H9 (cell line): ENCODE data around the gene GDF3. TPM values are rescaled to one million over a fixed set of nuclear protein-coding genes. Genes with fewer than 3 reads are reported as not detected.

Experiments used
- DNase-seq: peaks from one replicate; pipeline ENCODE4 v3.0.0-alpha.2; 2017
- H2AFZ ChIP-seq: one replicate; pipeline ENCODE4 v1.6.1; 2013; ENCODE audit warnings: mild to moderate bottlenecking, low read length, control low read depth, moderate library complexity
- H2AK5ac ChIP-seq: 2 replicates; pipeline ENCODE4 v1.6.1; 2013; ENCODE audit warnings: low read length, control low read depth, mixed read lengths; ENCODE audit not compliant: insufficient read length
- H2BK120ac ChIP-seq: one replicate; pipeline ENCODE4 v1.6.1; 2013; ENCODE audit warnings: low read depth, mild to moderate bottlenecking, low read length, control low read depth, inconsistent platforms; ENCODE audit not compliant: poor library complexity, severe bottlenecking
- H2BK12ac ChIP-seq: 2 replicates; pipeline ENCODE4 v1.6.1; 2013; ENCODE audit warnings: low read length, control low read depth, mixed read lengths, low read depth; ENCODE audit not compliant: insufficient read length
- H2BK15ac ChIP-seq: 2 replicates; pipeline ENCODE4 v1.6.1; 2013; ENCODE audit warnings: low read depth, low read length, control low read depth
- H2BK20ac ChIP-seq: one replicate; pipeline ENCODE4 v1.6.1; 2013; ENCODE audit warnings: low read depth, mild to moderate bottlenecking, low read length, control low read depth, inconsistent platforms; ENCODE audit not compliant: poor library complexity, severe bottlenecking
- H2BK5ac ChIP-seq: 2 replicates; pipeline ENCODE4 v1.6.1; 2013; ENCODE audit warnings: low read length, control low read depth, mixed read lengths; ENCODE audit not compliant: insufficient read length
- H3K14ac ChIP-seq: 2 replicates; pipeline ENCODE4 v1.6.1; 2013; ENCODE audit warnings: low read length, control low read depth; ENCODE audit not compliant: insufficient read depth
- H3K18ac ChIP-seq: 2 replicates; pipeline ENCODE4 v1.6.1; 2013; ENCODE audit warnings: low read depth, mild to moderate bottlenecking, mixed read lengths, low read length, control low read depth; ENCODE audit not compliant: insufficient read length
- H3K23ac ChIP-seq: 2 replicates; pipeline ENCODE4 v1.6.1; 2013; ENCODE audit warnings: low read length, control low read depth, mixed read lengths, low read depth; ENCODE audit not compliant: insufficient read length
- H3K23me2 ChIP-seq: 2 replicates; pipeline ENCODE4 v1.6.1; 2013; ENCODE audit warnings: low read depth, mild to moderate bottlenecking, mixed read lengths, low read length, control low read depth; ENCODE audit not compliant: insufficient read length, poor library complexity, severe bottlenecking
- H3K27ac ChIP-seq: 2 replicates; pipeline ENCODE4 v1.5.1; 2013; ENCODE audit warnings: low read length, control low read depth, mixed read lengths, low read depth; ENCODE audit not compliant: insufficient read length
- H3K27me3 ChIP-seq: 2 replicates; pipeline ENCODE4 v1.6.1; 2013; ENCODE audit warnings: low read length, control low read depth, inconsistent platforms; ENCODE audit not compliant: insufficient read depth
- H3K4ac ChIP-seq: 2 replicates; pipeline ENCODE4 v1.6.1; 2013; ENCODE audit warnings: low read depth, mild to moderate bottlenecking, control low read depth, inconsistent platforms, low read length, moderate library complexity
- H3K4me1 ChIP-seq: 2 replicates; pipeline ENCODE4 v1.6.1; 2013; ENCODE audit warnings: low read length, control low read depth, inconsistent platforms; ENCODE audit not compliant: insufficient read depth
- H3K4me2 ChIP-seq: 2 replicates; pipeline ENCODE4 v1.6.1; 2013; ENCODE audit warnings: low read length, control low read depth, mixed read lengths; ENCODE audit not compliant: insufficient read length, insufficient read depth
- H3K56ac ChIP-seq: 2 replicates; pipeline ENCODE4 v1.6.1; 2013; ENCODE audit warnings: low read depth, mild to moderate bottlenecking, mixed read lengths, low read length, control low read depth; ENCODE audit not compliant: insufficient read length
- H3K79me1 ChIP-seq: 2 replicates; pipeline ENCODE4 v1.6.1; 2013; ENCODE audit warnings: low read depth, mild to moderate bottlenecking, moderate library complexity, low read length, control low read depth, inconsistent platforms; ENCODE audit not compliant: insufficient read depth, poor library complexity, severe bottlenecking
- H3K79me2 ChIP-seq: 2 replicates; pipeline ENCODE4 v1.6.1; 2013; ENCODE audit warnings: low read length, control low read depth, inconsistent platforms; ENCODE audit not compliant: insufficient read depth
- H3K9ac ChIP-seq: 2 replicates; pipeline ENCODE4 v1.6.1; 2013; ENCODE audit warnings: low read length, control low read depth, mixed read lengths; ENCODE audit not compliant: insufficient read length; ENCODE audit errors: extremely low read depth
- H3K9me3 ChIP-seq: one replicate; pipeline ENCODE4 v1.6.1; 2013; ENCODE audit warnings: low read depth, low read length, inconsistent platforms; ENCODE audit not compliant: control insufficient read depth
- H3T11ph ChIP-seq: one replicate; pipeline ENCODE4 v1.6.1; 2013; ENCODE audit warnings: mild to moderate bottlenecking, low read length, control low read depth, inconsistent platforms
- H4K20me1 ChIP-seq: one replicate; pipeline ENCODE4 v1.6.1; 2013; ENCODE audit not compliant: control insufficient read depth, insufficient read length, insufficient read depth
- H4K5ac ChIP-seq: 2 replicates; pipeline ENCODE4 v1.6.1; 2013; ENCODE audit warnings: low read depth, mild to moderate bottlenecking, mixed read lengths, low read length, control low read depth; ENCODE audit not compliant: insufficient read length
- H4K8ac ChIP-seq: replicated peaks from 2 replicates; pipeline ENCODE4 v1.6.1; 2013; ENCODE audit warnings: low read length, control low read depth, mixed read lengths, low read depth; ENCODE audit not compliant: insufficient read length
- H4K91ac ChIP-seq: 2 replicates; pipeline ENCODE4 v1.6.1; 2013; ENCODE audit warnings: low read depth, mild to moderate bottlenecking, moderate library complexity, mixed read lengths, low read length, control low read depth; ENCODE audit not compliant: insufficient read length
- H3K27ac Mint-ChIP-seq, 3 experiments: 2 replicates in 2 of 3; 3 replicates in 1 of 3; pipeline ENCODE4 v1.8.0; 2020 to 2021; ENCODE audit warnings: mixed read lengths in 3 of 3, mild to moderate bottlenecking in 1 of 3, moderate library complexity in 1 of 3
- H3K27me3 Mint-ChIP-seq: 2 replicates; pipeline ENCODE4 v1.8.0; 2021; ENCODE audit warnings: low read depth, mild to moderate bottlenecking, moderate library complexity, mixed read lengths
- H3K36me3 Mint-ChIP-seq, 3 experiments: 2 replicates in 2 of 3; 3 replicates in 1 of 3; pipeline ENCODE4 v1.8.0; 2020 to 2021; ENCODE audit warnings: low read depth in 3 of 3, mixed read lengths in 3 of 3; ENCODE audit not compliant: insufficient read depth in 1 of 3
- H3K4me1 Mint-ChIP-seq, 2 experiments: 2 replicates each; pipeline ENCODE4 v1.8.0; 2020; ENCODE audit warnings: mixed read lengths in 2 of 2
- H3K4me3 Mint-ChIP-seq, 2 experiments: 2 replicates in 1 of 2; 3 replicates in 1 of 2; pipeline ENCODE4 v1.8.0; 2020 to 2021; ENCODE audit warnings: mild to moderate bottlenecking in 2 of 2, mixed read lengths in 2 of 2, moderate library complexity in 1 of 2
- H3K9me3 Mint-ChIP-seq, 2 experiments: 2 replicates in 1 of 2; 3 replicates in 1 of 2; pipeline ENCODE4 v1.8.0; 2020; ENCODE audit warnings: mild to moderate bottlenecking in 2 of 2, mixed read lengths in 2 of 2, moderate library complexity in 1 of 2
- WGBS: extraction: QIAGEN DNeasy Blood & Tissue Kit; methylation state at CpG from one replicate; pipeline ENCODE4 v1.1.7; 2013; ENCODE audit warnings: missing lambda C conversion rate, low lambda C conversion rate, mixed read lengths; ENCODE audit not compliant: insufficient read length; ENCODE audit errors: extremely low coverage; 5-methylcytosine and 5-hydroxymethylcytosine counted together
- long read RNA-seq: library from polyadenylated mRNA; unstranded; transcript quantifications from one replicate; pipeline ENCODE4 v2.0.0, GENCODE V29; 2020
- total RNA-seq: library from RNA; stranded (reverse); gene quantifications from 2 replicates; pipeline ENCODE4 v1.2.1, GENCODE V29; 2021
- TF ChIP-seq, protein P1 (sequence below): fragments of 200-600 bp; sonication (generic); conservative IDR thresholded peaks from 3 replicates; pipeline ENCODE4 v1.8.0; 2021; ENCODE audit warnings: antibody characterized with exemption, mild to moderate bottlenecking

GDF3 gene
- 9.1 and 9.9 TPM in 2 replicates for total RNA-seq
- long read RNA-seq, transcript GDF3-201 (2 exons, 1,239 nt), result major isoform, 46 of 46 reads
- long read RNA-seq, partial matches to known transcripts, result 0 of 46 reads
- long read RNA-seq, other reads (novel, unspliced or antisense), result 0 of 46 reads

GRCh38 chr12:7695566-7696197 is at the start of gene GDF3:
GDF3 (minus strand) TSS chr12:7695775; CDS start chr12:7695728, 47 bp downstream.
- Histone ChIP-seq H4K91ac (no peak within 1 kb of the TSS), H3K27ac (peak within 1 kb of the TSS; percentile 58), H4K20me1 (no peaks in the 10 kb centered on the region), H3K27me3 (no peaks in the 10 kb centered on the region), H2BK12ac (no peak within 1 kb of the TSS), H2BK120ac (no peak within 1 kb of the TSS), H3K9ac (no peak within 1 kb of the TSS), H3K79me2 (no peaks in the 10 kb centered on the region), H3T11ph (no peak within 1 kb of the TSS), H3K9me3 (no peaks in the 10 kb centered on the region), H3K4ac (no peak within 1 kb of the TSS), H4K5ac (no peak within 1 kb of the TSS), H3K79me1 (no peaks in the 10 kb centered on the region), H3K23me2 (no peaks in the 10 kb centered on the region), H3K56ac (no peak within 1 kb of the TSS), H3K14ac (no peak within 1 kb of the TSS), H2AK5ac (no peak within 1 kb of the TSS), H3K4me1 (peaks cover 4% of the 10 kb centered on the region; the same call in 1 of the 2 replicates), H3K4me2 (no peak within 1 kb of the TSS), H2BK20ac (no peak within 1 kb of the TSS), H2AFZ (no peak within 1 kb of the TSS), H4K8ac (no peak within 1 kb of the TSS), H3K23ac (no peak within 1 kb of the TSS), H3K18ac (no peak within 1 kb of the TSS), H2BK5ac (no peak within 1 kb of the TSS), H2BK15ac (no peak within 1 kb of the TSS)
- Mint-ChIP-seq H3K4me3 (peak within 1 kb of the TSS; percentile 9 to 64), H3K36me3 (peaks cover 0 to 3% (median 0%) of the 10 kb centered on the region in 3 experiments; a peak in 1 of 7 replicates), H3K27ac (peak within 1 kb of the TSS; percentile 89 to 99 (median 92)), H3K27me3 (no peaks in the 10 kb centered on the region), H3K9me3 (no peaks in the 10 kb centered on the region; a peak in 1 of 5 replicates), H3K4me1 (peaks cover 37 to 41% of the 10 kb centered on the region in 2 experiments)
- TF ChIP-seq, protein P1, sequence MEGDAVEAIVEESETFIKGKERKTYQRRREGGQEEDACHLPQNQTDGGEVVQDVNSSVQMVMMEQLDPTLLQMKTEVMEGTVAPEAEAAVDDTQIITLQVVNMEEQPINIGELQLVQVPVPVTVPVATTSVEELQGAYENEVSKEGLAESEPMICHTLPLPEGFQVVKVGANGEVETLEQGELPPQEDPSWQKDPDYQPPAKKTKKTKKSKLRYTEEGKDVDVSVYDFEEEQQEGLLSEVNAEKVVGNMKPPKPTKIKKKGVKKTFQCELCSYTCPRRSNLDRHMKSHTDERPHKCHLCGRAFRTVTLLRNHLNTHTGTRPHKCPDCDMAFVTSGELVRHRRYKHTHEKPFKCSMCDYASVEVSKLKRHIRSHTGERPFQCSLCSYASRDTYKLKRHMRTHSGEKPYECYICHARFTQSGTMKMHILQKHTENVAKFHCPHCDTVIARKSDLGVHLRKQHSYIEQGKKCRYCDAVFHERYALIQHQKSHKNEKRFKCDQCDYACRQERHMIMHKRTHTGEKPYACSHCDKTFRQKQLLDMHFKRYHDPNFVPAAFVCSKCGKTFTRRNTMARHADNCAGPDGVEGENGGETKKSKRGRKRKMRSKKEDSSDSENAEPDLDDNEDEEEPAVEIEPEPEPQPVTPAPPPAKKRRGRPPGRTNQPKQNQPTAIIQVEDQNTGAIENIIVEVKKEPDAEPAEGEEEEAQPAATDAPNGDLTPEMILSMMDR, result no peak
- no CpG with 5 or more reads among the region's 7 CpGs for WGBS
- no peak for DNase-seq
